IgD-negative memory B cell (primary cell): ENCODE measurements around the gene GRAMD1B. TPM values are rescaled to one million over a fixed set of nuclear protein-coding genes. Genes with fewer than 3 reads are reported as not detected.

Source experiments
- H3K27ac Mint-ChIP-seq, 3 donors: one replicate each; pipeline ENCODE4 v1.8.0; 2020 to 2022; ENCODE audit warnings: mild to moderate bottlenecking in 3 of 3, mixed read lengths in 3 of 3, moderate library complexity in 1 of 3
- H3K27me3 Mint-ChIP-seq: one replicate; pipeline ENCODE4 v1.8.0; 2021; ENCODE audit warnings: mixed read lengths
- H3K36me3 Mint-ChIP-seq: one replicate; pipeline ENCODE4 v1.8.0; 2020; ENCODE audit warnings: mild to moderate bottlenecking, mixed read lengths
- H3K4me1 Mint-ChIP-seq, 3 donors: one replicate each; pipeline ENCODE4 v1.8.0; 2020 to 2022; ENCODE audit warnings: mixed read lengths in 3 of 3, mild to moderate bottlenecking in 1 of 3
- H3K4me3 Mint-ChIP-seq, 4 donors: one replicate each; pipeline ENCODE4 v1.8.0; 2020 to 2022; ENCODE audit warnings: mild to moderate bottlenecking in 4 of 4, mixed read lengths in 4 of 4, moderate library complexity in 3 of 4
- H3K9me3 Mint-ChIP-seq, 3 donors: one replicate each; pipeline ENCODE4 v1.8.0; 2020 to 2021; ENCODE audit warnings: mixed read lengths in 3 of 3, mild to moderate bottlenecking in 1 of 3
- polyA plus RNA-seq: library from polyadenylated mRNA; unstranded; fragments of 300-500 nt; fragmentation: Illumina TruSeq; gene quantifications from one replicate; pipeline ENCODE4 v1.2.3, GENCODE V29; 2021

Gene GRAMD1B
- polyA plus RNA-seq, 1 donor from 2014 or later: not detected

GRCh38 chr11:123427405-123427804 is 2.7 kb upstream of the GRAMD1B start:
- Mint-ChIP-seq H3K4me3 (no peak overlapping the region), H3K27ac (no peak overlapping the region), H3K4me1 (peaks cover 0 to 4% (median 2%) of the 10 kb centered on the region in 3 donors), H3K9me3 (no peaks in the 10 kb centered on the region), H3K36me3 (no peaks in the 10 kb centered on the region), H3K27me3 (peaks cover 26% of the 10 kb centered on the region)

- H3K27ac Mint-ChIP-seq: no peak overlapping the region
- peaks cover 29% of the 10 kb centered on the region for H3K27me3 Mint-ChIP-seq
- H3K9me3 Mint-ChIP-seq: no peaks in the 10 kb centered on the region
- H3K36me3 Mint-ChIP-seq: no peaks in the 10 kb centered on the region
- peaks cover 0 to 7% (median 2%) of the 10 kb centered on the region in 3 donors for H3K4me1 Mint-ChIP-seq
- H3K4me3 Mint-ChIP-seq: no peak overlapping the region
These were observed 1.9 kb upstream of the GRAMD1B start for GRCh38 chr11:123428116-123428715.

GRCh38 chr11:123429336-123429735 is 733 bp upstream of the GRAMD1B start:
- no peaks in the 10 kb centered on the region for H3K36me3 Mint-ChIP-seq
- H3K27ac Mint-ChIP-seq: no peak overlapping the region
- H3K9me3 Mint-ChIP-seq: no peaks in the 10 kb centered on the region
- peaks cover 0 to 7% (median 2%) of the 10 kb centered on the region in 3 donors for H3K4me1 Mint-ChIP-seq
- peaks cover 29% of the 10 kb centered on the region for H3K27me3 Mint-ChIP-seq
- H3K4me3 Mint-ChIP-seq: peak overlapping the region in 2 of 4 donors; percentile 0 to 72

GRCh38 chr11:123430721-123431497 is 840 bp downstream of the GRAMD1B start:
- H3K27me3 Mint-ChIP-seq: peaks cover 26% of the 10 kb centered on the region
- H3K4me3 Mint-ChIP-seq: peak overlapping the region in 3 of 4 donors; percentile 57 to 84 (median 75)
- peaks cover 0 to 7% (median 2%) of the 10 kb centered on the region in 3 donors for H3K4me1 Mint-ChIP-seq
- no peaks in the 10 kb centered on the region for H3K36me3 Mint-ChIP-seq
- H3K9me3 Mint-ChIP-seq: no peaks in the 10 kb centered on the region
- no peak overlapping the region for H3K27ac Mint-ChIP-seq

GRCh38 chr11:123431619-123432018 is 1.6 kb downstream of the GRAMD1B start:
- Mint-ChIP-seq H3K27me3 (peaks cover 24% of the 10 kb centered on the region), H3K9me3 (no peaks in the 10 kb centered on the region), H3K4me3 (peak overlapping the region in 2 of 4 donors; percentile 75 to 84), H3K27ac (no peak overlapping the region), H3K4me1 (peaks cover 0 to 7% (median 0%) of the 10 kb centered on the region in 3 donors), H3K36me3 (no peaks in the 10 kb centered on the region)

GRCh38 chr11:123434262-123434661 is 4.2 kb downstream of the GRAMD1B start:
- peaks cover 13% of the 10 kb centered on the region for H3K27me3 Mint-ChIP-seq
- no peak overlapping the region for H3K27ac Mint-ChIP-seq
- peaks cover 0 to 7% (median 0%) of the 10 kb centered on the region in 3 donors for H3K4me1 Mint-ChIP-seq
- no peaks in the 10 kb centered on the region for H3K9me3 Mint-ChIP-seq
- no peak overlapping the region for H3K4me3 Mint-ChIP-seq
- H3K36me3 Mint-ChIP-seq: no peaks in the 10 kb centered on the region

GRCh38 chr11:123434911-123435310 is 4.8 kb downstream of the GRAMD1B start:
- no peak overlapping the region for H3K27ac Mint-ChIP-seq
- H3K36me3 Mint-ChIP-seq: no peaks in the 10 kb centered on the region
- no peaks in the 10 kb centered on the region for H3K9me3 Mint-ChIP-seq
- peaks cover 12% of the 10 kb centered on the region for H3K27me3 Mint-ChIP-seq
- no peak overlapping the region for H3K4me3 Mint-ChIP-seq
- peaks cover 0 to 3% (median 0%) of the 10 kb centered on the region in 3 donors for H3K4me1 Mint-ChIP-seq

GRCh38 chr11:123437236-123437979 is 7.3 kb downstream of the GRAMD1B start:
- Mint-ChIP-seq H3K4me3 (no peak overlapping the region), H3K27me3 (peaks cover 8% of the 10 kb centered on the region), H3K9me3 (no peaks in the 10 kb centered on the region), H3K36me3 (no peaks in the 10 kb centered on the region), H3K27ac (no peak overlapping the region), H3K4me1 (peaks cover 0 to 3% (median 0%) of the 10 kb centered on the region in 3 donors)

- Mint-ChIP-seq H3K4me1 (no peaks in the 10 kb centered on the region), H3K9me3 (no peaks in the 10 kb centered on the region), H3K27me3 (peaks cover 5% of the 10 kb centered on the region), H3K4me3 (no peak overlapping the region), H3K27ac (peak overlapping the region in 1 of 3 donors; percentile 57), H3K36me3 (no peaks in the 10 kb centered on the region)
These were observed 8.1 kb downstream of the GRAMD1B start for GRCh38 chr11:123438131-123438627.

- Mint-ChIP-seq H3K4me1 (no peaks in the 10 kb centered on the region), H3K27ac (no peak overlapping the region), H3K4me3 (no peak overlapping the region), H3K27me3 (peaks cover 7% of the 10 kb centered on the region), H3K9me3 (no peaks in the 10 kb centered on the region), H3K36me3 (no peaks in the 10 kb centered on the region)
These were observed 9.5 kb downstream of the GRAMD1B start for GRCh38 chr11:123439616-123440015.

- Mint-ChIP-seq H3K27me3 (peaks cover 7% of the 10 kb centered on the region), H3K9me3 (no peaks in the 10 kb centered on the region), H3K4me3 (no peak overlapping the region), H3K27ac (no peak overlapping the region), H3K4me1 (no peaks in the 10 kb centered on the region), H3K36me3 (no peaks in the 10 kb centered on the region)
These were observed 11.1 kb downstream of the GRAMD1B start for GRCh38 chr11:123441161-123441560.

- no peak overlapping the region for H3K4me3 Mint-ChIP-seq
- no peak overlapping the region for H3K27ac Mint-ChIP-seq
- peaks cover 5% of the 10 kb centered on the region for H3K27me3 Mint-ChIP-seq
- no peaks in the 10 kb centered on the region for H3K36me3 Mint-ChIP-seq
- no peaks in the 10 kb centered on the region for H3K9me3 Mint-ChIP-seq
- no peaks in the 10 kb centered on the region for H3K4me1 Mint-ChIP-seq
These were observed 14.0 kb downstream of the GRAMD1B start for GRCh38 chr11:123443851-123444623.

- Mint-ChIP-seq H3K27ac (no peak overlapping the region), H3K27me3 (peaks cover 5% of the 10 kb centered on the region), H3K9me3 (no peaks in the 10 kb centered on the region), H3K4me1 (peaks cover 0 to 4% (median 0%) of the 10 kb centered on the region in 3 donors), H3K4me3 (no peak overlapping the region), H3K36me3 (no peaks in the 10 kb centered on the region)
These were observed 18.8 kb downstream of the GRAMD1B start for GRCh38 chr11:123448823-123449222.

GRCh38 chr11:123449436-123449835 is 19.4 kb downstream of the GRAMD1B start:
- H3K4me1 Mint-ChIP-seq: peaks cover 0 to 4% (median 0%) of the 10 kb centered on the region in 3 donors

More at GRCh38 chr11:123449436-123449835, 19.4 kb downstream of the GRAMD1B start:
- Mint-ChIP-seq H3K36me3 (no peaks in the 10 kb centered on the region), H3K4me3 (no peak overlapping the region), H3K27ac (no peak overlapping the region), H3K9me3 (no peaks in the 10 kb centered on the region), H3K27me3 (peaks cover 4% of the 10 kb centered on the region)
